Nephron progenitor cell (in vitro differentiated cells): ENCODE measurements around the gene RSF1.

Source experiments
- DNase-seq: peaks from one replicate; pipeline ENCODE4 v3.0.0; 2021
- H3K27ac Mint-ChIP-seq: 2 replicates; pipeline ENCODE4 v1.8.0; 2021; ENCODE audit warnings: mild to moderate bottlenecking, moderate library complexity, mixed read lengths
- H3K27me3 Mint-ChIP-seq: 2 replicates; pipeline ENCODE4 v1.8.0; 2021; ENCODE audit warnings: mild to moderate bottlenecking, low read depth, mixed read lengths; ENCODE audit not compliant: poor library complexity
- H3K36me3 Mint-ChIP-seq: 2 replicates; pipeline ENCODE4 v1.8.0; 2021; ENCODE audit warnings: low read depth, mixed read lengths
- H3K4me1 Mint-ChIP-seq: 2 replicates; pipeline ENCODE4 v1.8.0; 2021; ENCODE audit warnings: mixed read lengths
- H3K4me3 Mint-ChIP-seq: 2 replicates; pipeline ENCODE4 v1.8.0; 2021; ENCODE audit warnings: mild to moderate bottlenecking, moderate library complexity, mixed read lengths
- H3K9me3 Mint-ChIP-seq: 2 replicates; pipeline ENCODE4 v1.8.0; 2021; ENCODE audit warnings: mild to moderate bottlenecking, moderate library complexity, mixed read lengths
- TF ChIP-seq, protein P1 (sequence below): fragments of 200-600 bp; sonication (generic); IDR thresholded peaks from 2 replicates; pipeline ENCODE4 v1.5.0; 2021; ENCODE audit warnings: antibody characterized with exemption

The RSF1 gene

DNA sequence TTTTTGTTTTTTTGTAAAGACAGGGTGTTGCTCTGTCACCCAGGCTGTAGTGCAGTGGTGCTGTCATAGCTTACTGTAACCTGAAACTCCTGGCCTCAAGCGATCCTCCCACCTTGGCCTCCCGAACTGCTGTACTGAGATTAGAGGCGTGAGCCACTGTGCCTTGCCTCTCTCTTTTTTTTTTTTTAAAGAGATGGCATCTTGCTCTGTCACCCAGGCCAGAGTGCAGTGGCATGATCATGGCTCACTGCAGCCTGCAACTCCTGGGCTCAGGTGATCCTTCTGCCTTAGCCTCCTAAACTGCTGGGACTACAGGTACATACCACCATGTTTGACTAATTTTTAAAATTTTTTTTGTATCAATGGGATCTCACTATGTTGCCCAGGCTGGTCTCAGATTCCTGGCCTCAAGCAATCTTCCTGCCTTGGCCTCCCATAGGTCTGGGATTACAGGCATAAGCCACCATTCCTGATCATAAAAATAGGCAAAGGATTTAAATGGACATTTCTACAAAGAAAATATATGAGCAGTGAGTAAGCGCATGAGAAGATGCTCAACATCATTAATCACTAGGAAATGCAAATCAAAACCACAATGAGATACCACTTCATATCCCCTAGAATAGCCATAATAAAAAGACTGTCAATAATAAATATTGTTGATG is 165.6 kb downstream of the RSF1 start:
- Mint-ChIP-seq H3K9me3 (no peaks in the 10 kb centered on the region), H3K4me3 (no peak overlapping the region), H3K27me3 (peaks cover 6% of the 10 kb centered on the region), H3K4me1 (no peaks in the 10 kb centered on the region), H3K36me3 (no peaks in the 10 kb centered on the region), H3K27ac (no peak overlapping the region)
- TF ChIP-seq, protein P1, sequence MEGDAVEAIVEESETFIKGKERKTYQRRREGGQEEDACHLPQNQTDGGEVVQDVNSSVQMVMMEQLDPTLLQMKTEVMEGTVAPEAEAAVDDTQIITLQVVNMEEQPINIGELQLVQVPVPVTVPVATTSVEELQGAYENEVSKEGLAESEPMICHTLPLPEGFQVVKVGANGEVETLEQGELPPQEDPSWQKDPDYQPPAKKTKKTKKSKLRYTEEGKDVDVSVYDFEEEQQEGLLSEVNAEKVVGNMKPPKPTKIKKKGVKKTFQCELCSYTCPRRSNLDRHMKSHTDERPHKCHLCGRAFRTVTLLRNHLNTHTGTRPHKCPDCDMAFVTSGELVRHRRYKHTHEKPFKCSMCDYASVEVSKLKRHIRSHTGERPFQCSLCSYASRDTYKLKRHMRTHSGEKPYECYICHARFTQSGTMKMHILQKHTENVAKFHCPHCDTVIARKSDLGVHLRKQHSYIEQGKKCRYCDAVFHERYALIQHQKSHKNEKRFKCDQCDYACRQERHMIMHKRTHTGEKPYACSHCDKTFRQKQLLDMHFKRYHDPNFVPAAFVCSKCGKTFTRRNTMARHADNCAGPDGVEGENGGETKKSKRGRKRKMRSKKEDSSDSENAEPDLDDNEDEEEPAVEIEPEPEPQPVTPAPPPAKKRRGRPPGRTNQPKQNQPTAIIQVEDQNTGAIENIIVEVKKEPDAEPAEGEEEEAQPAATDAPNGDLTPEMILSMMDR: no peak
- no peak for DNase-seq

DNA sequence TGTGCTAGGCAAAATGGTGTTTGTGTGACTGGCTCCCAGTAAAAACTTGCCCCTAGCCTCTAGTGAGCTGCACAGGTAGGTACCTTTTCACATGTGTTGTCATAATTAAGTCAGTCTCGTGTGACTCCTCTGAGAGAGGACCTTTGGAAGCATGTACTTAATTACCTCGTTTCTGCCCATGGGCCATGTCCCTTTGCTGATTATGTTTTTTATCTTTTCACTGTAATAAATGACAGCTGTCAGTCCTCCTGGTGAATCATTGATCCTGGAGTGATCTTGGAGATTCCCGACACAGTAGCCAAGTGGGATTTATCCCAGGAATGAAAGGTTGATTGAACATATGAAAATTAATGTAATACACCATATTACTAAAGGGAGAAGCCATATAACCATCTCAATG is 170.4 kb downstream of the RSF1 start:
- Mint-ChIP-seq H3K36me3 (no peaks in the 10 kb centered on the region), H3K27ac (no peak overlapping the region), H3K27me3 (peaks cover 10% of the 10 kb centered on the region), H3K4me3 (no peak overlapping the region), H3K9me3 (no peaks in the 10 kb centered on the region), H3K4me1 (no peaks in the 10 kb centered on the region)
- TF ChIP-seq, protein P1: no peak
- DNase-seq: no peak

DNA sequence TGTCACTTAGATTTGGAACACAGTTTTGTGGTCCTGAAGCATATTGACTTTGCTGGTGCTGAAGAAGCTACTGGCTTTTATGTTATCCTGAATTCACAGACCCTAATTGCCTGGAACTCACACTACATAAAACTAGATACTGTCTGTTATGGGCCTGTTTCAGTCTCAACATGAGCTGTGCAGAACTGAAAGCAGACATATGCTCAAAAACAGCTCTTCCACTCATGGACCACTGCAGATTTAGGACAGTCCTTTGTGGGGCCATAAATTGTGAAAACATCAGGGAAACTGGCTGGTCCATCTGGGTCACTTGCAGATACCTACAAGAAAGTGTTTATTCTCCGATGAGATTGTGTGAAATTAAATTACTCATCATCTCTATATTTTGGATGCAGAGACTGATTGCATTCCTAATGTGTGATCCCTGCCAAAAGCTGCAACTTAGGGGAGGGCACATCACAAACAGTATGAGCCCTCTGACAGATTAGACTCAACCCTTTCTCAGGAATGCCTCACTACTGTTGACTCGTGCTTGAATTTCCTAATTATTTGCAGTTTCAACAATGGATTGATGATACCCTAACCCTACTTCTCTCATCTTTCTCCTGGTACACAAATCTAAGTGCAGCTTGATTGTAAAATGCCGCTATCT is 172.7 kb downstream of the RSF1 start:
- no peaks in the 10 kb centered on the region for H3K36me3 Mint-ChIP-seq
- H3K27me3 Mint-ChIP-seq: peaks cover 7% of the 10 kb centered on the region
- no peaks in the 10 kb centered on the region for H3K9me3 Mint-ChIP-seq
- peaks cover 9% of the 10 kb centered on the region for H3K4me1 Mint-ChIP-seq
- H3K27ac Mint-ChIP-seq: no peak overlapping the region
- no peak for DNase-seq
- no peak overlapping the region for H3K4me3 Mint-ChIP-seq
- TF ChIP-seq, protein P1: no peak

DNA sequence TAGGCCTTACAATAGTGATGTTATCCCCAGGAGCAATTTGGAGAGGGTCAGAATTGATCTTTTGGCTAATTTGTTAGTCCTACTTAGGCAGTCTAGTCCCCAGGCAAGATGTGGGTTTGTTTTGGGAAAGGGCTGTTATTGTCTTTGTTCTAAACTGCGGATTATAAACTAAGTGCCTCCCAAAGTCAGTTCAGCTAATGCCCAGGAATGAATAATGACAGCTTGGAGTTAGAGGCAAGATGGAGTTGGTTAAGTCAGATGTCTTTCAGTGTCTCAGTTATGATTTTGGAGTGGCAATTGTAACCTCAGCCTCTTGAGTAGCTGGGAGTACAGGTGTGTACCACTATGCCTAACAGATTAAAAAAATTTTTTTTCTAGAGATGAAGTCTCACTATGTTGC is 175.6 kb downstream of the RSF1 start:
- Mint-ChIP-seq H3K27me3 (peaks cover 4% of the 10 kb centered on the region), H3K27ac (no peak overlapping the region), H3K36me3 (no peaks in the 10 kb centered on the region), H3K9me3 (peaks cover 11% of the 10 kb centered on the region), H3K4me3 (no peak overlapping the region), H3K4me1 (peaks cover 9% of the 10 kb centered on the region)
- no peak for DNase-seq
- TF ChIP-seq, protein P1: no peak

DNA sequence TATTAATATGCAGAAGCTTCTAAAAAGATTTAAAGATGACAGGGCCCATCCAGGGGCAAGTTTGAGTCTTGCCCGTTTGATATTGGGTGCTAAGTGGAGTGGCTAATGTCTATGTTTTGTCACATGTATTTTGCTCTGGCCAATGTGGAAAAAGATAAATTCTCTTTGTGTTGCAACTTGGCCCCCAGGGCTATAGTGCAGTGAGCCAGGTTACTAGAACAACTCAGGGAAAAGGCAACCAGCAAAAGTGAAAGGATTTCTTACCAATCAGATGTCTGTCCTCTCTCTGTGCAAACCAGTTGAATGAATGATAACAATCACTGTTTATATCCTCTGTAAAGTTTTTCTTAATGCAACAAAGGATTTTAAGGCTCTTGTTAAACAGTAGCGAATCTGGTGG is 178.3 kb downstream of the RSF1 start:
- TF ChIP-seq, protein P1: no peak
- H3K36me3 Mint-ChIP-seq: no peaks in the 10 kb centered on the region
- peaks cover 4% of the 10 kb centered on the region for H3K27me3 Mint-ChIP-seq
- H3K4me3 Mint-ChIP-seq: no peak overlapping the region
- peaks cover 18% of the 10 kb centered on the region for H3K4me1 Mint-ChIP-seq
- H3K27ac Mint-ChIP-seq: no peak overlapping the region
- peaks cover 29% of the 10 kb centered on the region for H3K9me3 Mint-ChIP-seq
- DNase-seq: no peak
